HUES64 (cell line): ENCODE data around the gene GAS2L1.
"Not testable (repeated sequence)": the region's sequence is repeated elsewhere in the genome, so short reads cannot be mapped to it uniquely, and the experiment has no call there.

Experiments used
- H3K27ac ChIP-seq: 2 replicates; pipeline ENCODE4 v1.7.0; 2013; ENCODE audit warnings: low read depth, low read length, inconsistent platforms
- H3K27me3 ChIP-seq: 2 replicates; pipeline ENCODE4 v1.6.1; 2013; ENCODE audit warnings: mild to moderate bottlenecking, low read length; ENCODE audit not compliant: insufficient read depth
- H3K36me3 ChIP-seq: 2 replicates; pipeline ENCODE4 v1.6.1; 2013; ENCODE audit warnings: mild to moderate bottlenecking, low read length; ENCODE audit not compliant: insufficient read depth
- H3K4me1 ChIP-seq: 2 replicates; pipeline ENCODE4 v1.6.1; 2013; ENCODE audit warnings: mild to moderate bottlenecking, low read length, moderate library complexity; ENCODE audit not compliant: insufficient read depth
- H3K4me3 ChIP-seq: 2 replicates; pipeline ENCODE4 v1.5.1; 2013; ENCODE audit warnings: mild to moderate bottlenecking, low read length, moderate library complexity
- H3K9ac ChIP-seq: 2 replicates; pipeline ENCODE4 v1.6.1; 2013; ENCODE audit warnings: mild to moderate bottlenecking, low read depth, low read length
- H3K9me3 ChIP-seq: 2 replicates; pipeline ENCODE4 v1.6.1; 2013; ENCODE audit warnings: low read depth, low read length; ENCODE audit not compliant: insufficient read depth
- WGBS: fragments of 150-250, 120-280 bp; methylation state at CpG from one replicate; pipeline ENCODE4 v1.1.7; 2013; ENCODE audit warnings: missing lambda C conversion rate; 5-methylcytosine and 5-hydroxymethylcytosine counted together

Gene GAS2L1

DNA sequence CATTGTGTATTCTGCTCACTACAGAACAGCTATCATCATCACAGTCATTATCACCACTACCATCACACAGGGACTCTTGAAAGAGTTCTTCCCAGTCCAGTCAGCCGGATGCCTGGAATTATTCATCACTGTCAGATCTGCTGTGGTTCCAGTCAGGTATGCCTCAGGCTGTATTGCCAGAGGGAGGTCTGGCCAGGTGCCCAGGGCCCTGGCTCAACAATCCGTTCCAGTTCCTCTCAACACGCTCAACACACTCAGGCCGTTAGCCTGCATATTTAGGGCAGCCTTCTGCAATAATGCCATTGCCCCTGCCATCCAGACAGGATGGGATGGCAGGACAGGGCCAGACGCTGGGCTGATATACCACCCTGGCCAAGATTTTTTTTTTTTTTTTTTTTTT, 37.7 kb downstream of the GAS2L1 start:
- Histone ChIP-seq H3K4me1 (no peaks in the 10 kb centered on the region), H3K4me3 (no peak overlapping the region), H3K27me3 (no peaks in the 10 kb centered on the region), H3K9ac (no peak overlapping the region), H3K27ac (no peak overlapping the region), H3K9me3 (no peaks in the 10 kb centered on the region), H3K36me3 (peaks cover 73% of the 10 kb centered on the region)
- WGBS = 91% methylated on average over 5 of the region's 5 CpGs

DNA sequence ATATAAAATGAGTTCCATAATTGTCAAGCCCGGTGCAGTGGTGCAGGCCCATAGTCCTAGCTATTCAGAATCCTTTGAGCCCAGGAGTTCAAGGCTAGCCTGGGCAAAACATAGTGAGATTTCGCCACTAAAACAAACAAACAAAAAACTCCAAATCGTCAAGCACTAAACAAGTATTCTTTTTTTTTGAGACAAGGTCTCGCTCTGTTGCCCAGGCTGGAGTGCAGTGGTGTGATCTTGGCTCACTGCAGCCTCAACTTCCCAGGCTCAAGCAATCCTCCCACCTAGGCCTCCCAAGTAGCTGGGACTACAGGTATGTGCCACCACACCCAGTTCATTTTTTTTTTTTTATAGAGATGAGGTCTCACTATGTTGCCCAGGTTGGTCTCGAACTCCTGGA, 38.4 kb downstream of the GAS2L1 start:
- not testable (repeated sequence) for H3K9ac ChIP-seq, H3K27me3 ChIP-seq, H3K4me1 ChIP-seq, H3K9me3 ChIP-seq, H3K4me3 ChIP-seq, H3K27ac ChIP-seq
- peaks cover 73% of the 10 kb centered on the region for H3K36me3 ChIP-seq
- WGBS = 92% methylated on average over 5 of the region's 5 CpGs

DNA sequence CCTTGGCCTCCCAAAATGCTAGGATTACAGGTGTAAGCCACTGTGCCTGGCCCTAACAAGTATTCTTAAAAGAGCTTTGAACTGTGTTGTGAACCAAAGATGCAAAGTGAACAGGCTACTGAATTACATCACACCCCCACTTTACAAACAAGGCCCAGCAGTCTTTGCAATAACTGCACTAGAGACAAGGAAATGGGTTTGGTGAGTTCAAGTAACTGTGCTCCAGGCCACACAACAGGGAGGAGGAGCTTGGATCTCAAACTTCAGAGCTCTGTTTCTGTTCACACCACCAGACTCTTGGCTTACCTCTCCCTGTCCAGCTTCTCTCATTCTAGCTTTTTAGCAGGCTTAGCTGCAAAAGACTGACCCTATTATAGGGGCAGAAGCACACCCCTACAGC, 39.5 kb downstream of the GAS2L1 start:
- peaks cover 73% of the 10 kb centered on the region for H3K36me3 ChIP-seq
- no peaks in the 10 kb centered on the region for H3K4me1 ChIP-seq
- H3K4me3 ChIP-seq = no peak overlapping the region
- no peak overlapping the region for H3K9ac ChIP-seq
- no peaks in the 10 kb centered on the region for H3K9me3 ChIP-seq
- H3K27me3 ChIP-seq = no peaks in the 10 kb centered on the region
- H3K27ac ChIP-seq = no peak overlapping the region

DNA sequence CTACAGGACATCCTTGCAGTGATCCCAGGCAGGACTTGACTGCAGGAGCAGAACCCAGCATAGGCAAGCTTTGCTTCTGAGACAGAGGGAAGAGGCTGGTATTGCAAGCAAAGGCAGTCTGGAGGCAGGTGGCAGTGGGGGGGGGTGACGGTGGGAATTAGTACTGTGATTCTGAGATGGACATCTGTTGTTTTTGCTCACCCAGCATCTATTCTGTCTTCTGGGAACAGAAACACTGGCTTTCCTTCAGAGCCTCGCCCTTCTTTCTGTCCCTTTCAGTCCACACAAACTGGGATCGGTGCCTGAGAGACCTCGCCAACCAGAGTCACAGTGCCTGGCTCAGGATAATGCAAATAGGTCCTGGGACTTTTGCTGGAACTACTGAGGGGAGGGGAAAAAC, 40.2 kb downstream of the GAS2L1 start:
- Histone ChIP-seq H3K9ac (no peak overlapping the region), H3K36me3 (peaks cover 73% of the 10 kb centered on the region), H3K4me1 (no peaks in the 10 kb centered on the region), H3K27ac (no peak overlapping the region), H3K27me3 (no peaks in the 10 kb centered on the region), H3K4me3 (no peak overlapping the region), H3K9me3 (no peaks in the 10 kb centered on the region)
- 89% methylated on average over 4 of the region's 4 CpGs for WGBS

DNA sequence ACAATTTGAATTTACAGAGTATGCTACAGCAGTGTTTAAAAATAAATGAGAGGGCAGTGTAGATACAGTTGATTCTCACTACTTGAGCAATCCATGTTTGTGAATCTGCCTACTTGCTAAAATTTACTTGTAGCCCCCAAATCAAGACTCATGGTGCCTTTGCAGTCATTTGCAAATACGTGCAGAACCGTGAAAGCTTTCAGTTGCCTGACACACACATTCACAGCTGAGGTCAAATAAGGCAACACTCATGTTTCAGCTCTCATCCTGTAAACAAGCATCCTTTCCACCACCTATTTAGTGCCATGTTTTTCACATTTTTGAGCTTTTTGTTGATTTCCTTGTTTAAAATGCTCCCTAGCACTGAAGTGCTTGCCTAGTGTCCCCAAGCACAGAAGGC, 41.6 kb downstream of the GAS2L1 start:
- Histone ChIP-seq H3K36me3 (peaks cover 78% of the 10 kb centered on the region), H3K4me3 (no peak overlapping the region), H3K9ac (no peak overlapping the region), H3K27ac (no peak overlapping the region), H3K9me3 (no peaks in the 10 kb centered on the region), H3K4me1 (no peaks in the 10 kb centered on the region), H3K27me3 (no peaks in the 10 kb centered on the region)
- WGBS = 92% methylated on average over 2 of the region's 2 CpGs

DNA sequence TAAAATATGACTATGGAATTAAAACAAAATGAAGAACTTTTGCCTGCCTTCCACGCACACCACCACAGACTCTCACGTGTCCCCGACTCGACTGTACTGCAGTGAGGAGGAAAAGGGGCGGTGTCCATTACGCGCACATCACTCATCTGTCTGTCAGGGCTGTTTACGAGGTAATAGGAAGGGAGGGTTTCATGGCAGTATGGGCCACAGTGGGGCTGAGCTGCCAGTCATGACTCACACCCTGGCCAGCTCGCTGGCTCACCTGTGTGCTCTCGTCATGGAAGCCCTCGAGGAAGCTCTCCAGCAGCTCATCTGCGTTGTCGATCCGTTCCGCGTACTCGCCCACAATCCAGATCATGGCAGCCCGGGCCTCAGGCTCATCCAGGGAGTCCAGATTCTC, 42.5 kb downstream of the GAS2L1 start:
- Histone ChIP-seq H3K9ac (no peak overlapping the region), H3K27me3 (no peaks in the 10 kb centered on the region), H3K36me3 (peaks cover 87% of the 10 kb centered on the region), H3K9me3 (no peaks in the 10 kb centered on the region), H3K4me3 (no peak overlapping the region), H3K27ac (no peak overlapping the region), H3K4me1 (no peaks in the 10 kb centered on the region)
- 97% methylated on average over 18 of the region's 18 CpGs for WGBS

DNA sequence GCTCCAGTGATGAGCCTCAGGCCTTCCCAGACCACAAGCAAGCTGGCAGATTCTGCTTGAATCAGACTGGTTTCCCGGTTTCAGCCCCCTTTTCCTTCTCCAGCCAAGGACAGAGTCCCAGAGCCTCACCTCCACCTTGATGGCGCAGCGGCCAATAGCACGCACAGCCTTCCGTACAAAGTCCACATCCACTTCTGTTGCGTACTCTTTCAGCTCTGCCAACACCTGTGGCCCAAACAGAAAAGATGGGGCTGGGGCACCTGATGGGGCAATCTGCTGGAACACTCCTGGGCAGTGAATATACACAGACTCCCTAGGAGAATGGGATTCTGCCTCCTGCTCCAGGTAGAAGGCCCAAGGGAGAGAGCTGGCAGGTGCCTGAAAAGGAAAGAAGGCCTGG, 44.6 kb downstream of the GAS2L1 start:
- Histone ChIP-seq H3K9ac (no peak overlapping the region), H3K9me3 (no peaks in the 10 kb centered on the region), H3K4me1 (no peaks in the 10 kb centered on the region), H3K27me3 (no peaks in the 10 kb centered on the region), H3K36me3 (peaks cover 95% of the 10 kb centered on the region), H3K27ac (no peak overlapping the region), H3K4me3 (no peak overlapping the region)
- WGBS = 93% methylated on average over 6 of the region's 6 CpGs

DNA sequence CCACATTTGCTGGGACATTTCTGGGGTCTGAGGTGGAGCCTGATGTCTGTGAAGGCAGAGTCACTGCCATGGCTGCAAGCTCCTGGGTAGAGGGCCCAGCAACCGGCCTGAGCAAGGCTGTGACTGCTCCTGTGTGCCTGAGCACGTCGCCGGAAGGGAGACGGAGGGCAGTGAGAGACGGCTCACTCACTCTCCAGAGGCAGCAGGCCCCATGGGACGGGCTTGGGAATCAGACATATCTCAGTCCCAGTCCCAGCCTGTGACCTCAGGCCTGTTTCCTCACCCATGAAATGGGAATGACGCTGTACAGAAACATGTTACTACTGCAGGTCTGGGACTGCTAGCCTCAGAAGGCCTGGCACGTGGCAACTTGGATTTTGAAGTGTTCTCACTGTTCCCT, 45.4 kb downstream of the GAS2L1 start:
- Histone ChIP-seq H3K27me3 (no peaks in the 10 kb centered on the region), H3K4me3 (no peak overlapping the region), H3K27ac (no peak overlapping the region), H3K9ac (no peak overlapping the region), H3K36me3 (peaks cover 94% of the 10 kb centered on the region), H3K4me1 (no peaks in the 10 kb centered on the region), H3K9me3 (no peaks in the 10 kb centered on the region)
- WGBS = 95% methylated on average over 9 of the region's 9 CpGs

DNA sequence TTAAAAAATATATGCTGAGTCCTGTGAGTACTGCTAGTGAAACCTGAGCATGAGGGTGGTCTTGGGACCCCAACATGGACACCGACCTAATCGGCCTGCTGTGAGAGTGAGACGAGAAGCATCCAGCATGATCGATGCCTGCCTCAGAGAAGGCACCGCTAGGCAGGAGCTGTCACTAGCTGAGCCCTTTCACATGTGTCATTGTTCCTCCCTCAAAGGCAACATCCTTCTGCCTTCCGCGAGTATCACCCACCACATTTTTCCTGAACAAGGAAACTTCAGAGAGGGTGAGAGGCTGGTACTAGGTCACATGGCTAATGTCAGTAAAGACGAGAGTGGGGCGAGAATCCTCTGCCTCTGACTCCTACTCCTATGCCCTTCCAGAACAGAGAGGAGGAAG, 46.3 kb downstream of the GAS2L1 start:
- peaks cover 86% of the 10 kb centered on the region for H3K36me3 ChIP-seq
- no peaks in the 10 kb centered on the region for H3K4me1 ChIP-seq
- H3K27me3 ChIP-seq = no peaks in the 10 kb centered on the region
- no peak overlapping the region for H3K27ac ChIP-seq
- no peak overlapping the region for H3K9ac ChIP-seq
- no peaks in the 10 kb centered on the region for H3K9me3 ChIP-seq
- H3K4me3 ChIP-seq = no peak overlapping the region
- 97% methylated on average over 8 of the region's 9 CpGs for WGBS

DNA sequence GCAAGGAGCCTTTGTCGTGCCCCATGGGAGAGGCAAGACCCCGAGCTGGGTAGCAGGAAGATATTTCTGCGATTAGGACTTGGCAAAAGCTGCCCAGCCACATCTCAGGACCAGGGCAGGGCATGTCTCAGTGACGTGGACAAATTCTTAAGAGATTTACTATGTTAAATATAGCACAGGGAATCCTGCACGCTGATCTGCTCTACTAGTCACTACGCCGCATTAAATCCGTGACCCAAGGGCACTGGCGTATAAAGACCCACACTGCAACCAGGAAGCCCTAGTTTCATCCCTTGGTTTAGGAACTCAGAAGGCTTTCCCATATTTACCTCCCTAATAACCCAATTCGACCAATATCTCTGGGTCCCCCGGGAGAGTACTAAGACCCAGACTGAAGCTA, 46.8 kb downstream of the GAS2L1 start:
- Histone ChIP-seq H3K27ac (no peak overlapping the region), H3K27me3 (no peaks in the 10 kb centered on the region), H3K4me3 (no peak overlapping the region), H3K9me3 (no peaks in the 10 kb centered on the region), H3K4me1 (no peaks in the 10 kb centered on the region), H3K9ac (no peak overlapping the region), H3K36me3 (peaks cover 86% of the 10 kb centered on the region)
- WGBS = 97% methylated on average over 11 of the region's 11 CpGs

DNA sequence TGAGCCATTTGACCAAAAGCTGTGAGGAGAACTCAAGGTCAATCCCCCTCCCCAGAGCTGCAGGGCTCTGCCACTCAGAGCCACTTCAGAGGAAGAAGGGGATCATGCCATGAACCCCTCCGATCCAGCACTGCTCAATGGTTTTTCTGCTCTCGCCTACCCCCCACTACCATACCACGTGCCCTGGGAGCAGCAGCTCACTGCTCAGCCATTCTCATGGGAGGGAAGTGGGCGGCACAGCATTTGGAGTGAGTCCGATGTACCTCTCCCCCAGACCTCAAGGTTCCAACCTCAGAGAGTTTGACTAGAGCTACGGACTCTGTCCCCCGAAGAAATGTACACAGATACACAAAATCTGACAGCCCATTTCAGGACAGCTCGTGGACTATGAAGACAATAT, 47.4 kb downstream of the GAS2L1 start:
- H3K9me3 ChIP-seq = no peaks in the 10 kb centered on the region
- no peak overlapping the region for H3K4me3 ChIP-seq
- no peaks in the 10 kb centered on the region for H3K27me3 ChIP-seq
- H3K4me1 ChIP-seq = no peaks in the 10 kb centered on the region
- WGBS = 95% methylated on average over 8 of the region's 8 CpGs
- H3K36me3 ChIP-seq = peaks cover 86% of the 10 kb centered on the region
- no peak overlapping the region for H3K27ac ChIP-seq
- no peak overlapping the region for H3K9ac ChIP-seq

DNA sequence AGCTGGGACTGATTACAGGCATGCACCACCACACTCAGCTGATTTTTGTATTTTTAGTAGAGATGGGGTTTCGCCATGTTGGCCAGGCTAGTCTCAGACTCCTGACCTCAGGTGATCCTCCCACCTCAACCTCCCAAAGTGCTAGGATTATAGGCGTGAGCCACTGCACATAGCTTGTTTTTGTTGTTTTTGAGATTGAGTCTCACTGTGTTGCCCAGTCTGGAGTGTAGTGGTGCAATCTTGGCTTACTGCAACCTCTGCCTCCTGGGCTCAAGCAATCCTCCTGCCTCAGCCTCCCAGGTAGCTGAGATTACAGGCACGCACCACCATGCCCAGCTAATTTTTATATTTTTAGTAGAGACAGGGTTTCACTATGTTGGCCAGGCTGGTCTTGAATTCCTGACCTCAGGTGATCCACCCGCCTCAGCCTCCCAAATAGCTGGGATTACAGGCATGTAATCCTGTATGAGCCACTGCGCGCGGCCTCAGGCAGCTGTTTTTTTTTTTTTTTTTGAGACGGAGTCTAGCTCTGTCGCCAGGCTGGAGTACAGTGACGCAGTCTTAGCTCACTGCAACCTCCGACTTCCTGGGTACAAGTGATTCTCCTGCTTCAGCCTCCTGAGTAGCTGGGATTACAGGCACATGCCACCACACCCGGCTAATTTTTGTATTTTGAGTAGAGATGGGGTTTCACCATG, 50.9 kb downstream of the GAS2L1 start:
- not testable (repeated sequence) for H3K9ac ChIP-seq, H3K4me3 ChIP-seq, H3K27me3 ChIP-seq, H3K27ac ChIP-seq, H3K9me3 ChIP-seq, H3K4me1 ChIP-seq
- WGBS = 93% methylated on average over 12 of the region's 12 CpGs
- H3K36me3 ChIP-seq = peaks cover 59% of the 10 kb centered on the region
